ENCODE measurements around the gene FLNB. TPM values are rescaled to one million over a fixed set of nuclear protein-coding genes. Genes with fewer than 3 reads are reported as not detected.

The FLNB gene
- total and polyA plus RNA-seq, 2 of the 13 experiments (the other 11 are each of a cell fraction or from before 2014, with no cell fraction given): 106 to 130 TPM

DNA sequence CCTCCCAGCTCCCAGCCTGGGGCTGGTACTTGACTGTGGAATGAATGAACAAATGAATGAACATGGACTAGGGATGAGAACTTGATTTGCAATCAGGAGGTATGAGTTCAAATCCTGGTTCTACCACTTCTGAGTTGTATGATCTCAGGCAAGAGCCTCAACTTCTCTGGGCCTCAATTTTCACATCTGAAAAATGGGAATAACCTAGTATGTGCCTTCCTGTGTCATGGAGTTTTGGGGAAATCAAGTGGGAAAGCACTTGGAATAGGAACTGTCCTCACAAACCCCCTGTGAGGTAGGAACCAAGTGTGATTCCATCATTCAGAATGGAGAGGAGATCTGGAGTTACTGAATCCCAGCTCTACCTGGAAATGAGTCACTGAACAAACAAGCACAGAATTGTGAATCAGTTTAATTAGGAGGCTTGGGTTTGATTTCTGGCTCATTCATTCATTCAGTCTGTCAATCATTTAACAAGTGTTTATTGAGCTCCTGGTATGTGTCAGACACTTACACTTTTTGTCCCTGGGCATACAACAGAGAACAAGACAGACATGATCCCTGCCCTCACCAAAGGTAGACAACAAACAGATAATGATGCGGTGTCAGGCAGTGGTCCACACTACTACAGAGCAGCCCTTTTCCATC, 172.8 kb downstream of the FLNB start (continued):
- TF ChIP-seq, protein P1, sequence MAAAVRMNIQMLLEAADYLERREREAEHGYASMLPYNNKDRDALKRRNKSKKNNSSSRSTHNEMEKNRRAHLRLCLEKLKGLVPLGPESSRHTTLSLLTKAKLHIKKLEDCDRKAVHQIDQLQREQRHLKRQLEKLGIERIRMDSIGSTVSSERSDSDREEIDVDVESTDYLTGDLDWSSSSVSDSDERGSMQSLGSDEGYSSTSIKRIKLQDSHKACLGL (CRISPR knock-in tag; IDR thresholded peaks at IDR 0.05): no peak

DNA sequence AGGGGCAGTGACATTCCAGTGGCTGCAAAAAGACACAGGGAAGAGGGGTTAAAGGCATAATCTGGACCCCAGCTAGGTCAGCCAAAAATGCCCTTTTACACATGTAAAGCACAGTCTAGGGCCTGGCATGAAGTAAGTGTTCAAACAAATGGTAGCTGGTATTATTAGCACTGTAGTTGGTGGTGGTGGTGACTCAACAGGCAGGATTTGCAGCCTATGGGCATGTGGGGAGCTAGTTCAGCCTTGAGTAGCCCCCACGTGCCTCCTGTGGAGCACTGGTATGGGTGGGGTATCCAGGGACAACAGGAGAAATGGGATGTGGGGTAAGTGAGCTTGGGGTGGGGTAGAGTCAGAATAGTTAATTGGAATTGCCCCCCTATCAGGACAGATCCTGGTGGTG, 175.0 kb downstream of the FLNB start:
- Histone ChIP-seq H3K36me3 (replicated peaks in 1 of 2; ENCODE audit: control insufficient read depth in 1 of 2, insufficient read depth in 2 of 2, low read length in 2 of 2) (no peaks in the 10 kb centered on the region), H3K9me3 (ENCODE audit: low read length) (no peaks in the 10 kb centered on the region), H3K4me1 (ENCODE audit: insufficient read depth, low read length) (peaks cover 90% of the 10 kb centered on the region), H3K9ac (ENCODE audit: insufficient read depth, low read depth, low read length) (no peak overlapping the region), H2AFZ (ENCODE audit: low read length) (no peak overlapping the region), H3K79me2 (ENCODE audit: insufficient read depth, low read length) (no peaks in the 10 kb centered on the region), H3K27ac (ENCODE audit: extremely low read length, insufficient read depth, low read length) (no peak overlapping the region), H3K4me2 (ENCODE audit: low read depth, low read length) (no peak overlapping the region), H4K20me1 (ENCODE audit: insufficient read depth, low read length) (no peaks in the 10 kb centered on the region), H3K4me3 (replicated peaks in 1 of 3; ENCODE audit: insufficient read depth in 1 of 3, low read depth in 2 of 3, low read length in 3 of 3) (no peak overlapping the region), H3K27me3 (ENCODE audit: control insufficient read depth in 1 of 2, insufficient read depth in 2 of 2, low read length in 2 of 2) (peaks cover 0 to 14% of the 10 kb centered on the region in 2 experiments; a peak in 2 of 5 replicates)
- ATAC-seq (no peak), DNase-seq (ENCODE audit: low spot score) (no peak), FAIRE-seq (no peak)
- BruUV-seq (replicated peaks): no TSS peak
- ChIA-PET POLR2A (interaction anchor here (1.8 kb wide), 1 partner anchor 123 kb away, joined by 10 read pairs; the partner anchor contains the start of genes HTD2 and RPP14), CTCF (ENCODE audit: low intra/inter-chr PET ratio, low total read pairs) (no interaction called here)
- 31% methylated on average over 1 of the region's 1 CpG for WGBS (ENCODE audit: low lambda C conversion rate)
- intact Hi-C loops (cut with micrococcal nuclease; ENCODE audit: unreplicated experiment): no loop called here
- no peak for TF ChIP-seq ZNF670 (CRISPR knock-in tag; IDR thresholded peaks at IDR 0.05; ENCODE audit: borderline replicate concordance)
- no peak for TF ChIP-seq HMG20A (CRISPR knock-in tag; IDR thresholded peaks at IDR 0.05; ENCODE audit: borderline replicate concordance)
- no peak for TF ChIP-seq ZBTB21 (CRISPR knock-in tag; IDR thresholded peaks at IDR 0.05)
- TF ChIP-seq, protein P2, sequence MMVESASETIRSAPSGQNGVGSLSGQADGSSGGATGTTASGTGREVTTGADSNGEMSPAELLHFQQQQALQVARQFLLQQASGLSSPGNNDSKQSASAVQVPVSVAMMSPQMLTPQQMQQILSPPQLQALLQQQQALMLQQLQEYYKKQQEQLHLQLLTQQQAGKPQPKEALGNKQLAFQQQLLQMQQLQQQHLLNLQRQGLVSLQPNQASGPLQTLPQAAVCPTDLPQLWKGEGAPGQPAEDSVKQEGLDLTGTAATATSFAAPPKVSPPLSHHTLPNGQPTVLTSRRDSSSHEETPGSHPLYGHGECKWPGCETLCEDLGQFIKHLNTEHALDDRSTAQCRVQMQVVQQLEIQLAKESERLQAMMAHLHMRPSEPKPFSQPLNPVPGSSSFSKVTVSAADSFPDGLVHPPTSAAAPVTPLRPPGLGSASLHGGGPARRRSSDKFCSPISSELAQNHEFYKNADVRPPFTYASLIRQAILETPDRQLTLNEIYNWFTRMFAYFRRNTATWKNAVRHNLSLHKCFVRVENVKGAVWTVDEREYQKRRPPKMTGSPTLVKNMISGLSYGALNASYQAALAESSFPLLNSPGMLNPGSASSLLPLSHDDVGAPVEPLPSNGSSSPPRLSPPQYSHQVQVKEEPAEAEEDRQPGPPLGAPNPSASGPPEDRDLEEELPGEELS (CRISPR knock-in tag; IDR thresholded peaks at IDR 0.05): no peak
- no peak for TF ChIP-seq ASH2L (IDR thresholded peaks at IDR 0.05; ENCODE audit: insufficient read length, low read depth, low read length)
- TF ChIP-seq ZNF619 (CRISPR knock-in tag; IDR thresholded peaks at IDR 0.05): no peak
- TF ChIP-seq FOXM1 (CRISPR knock-in tag; IDR thresholded peaks at IDR 0.05): no peak
- no peak for TF ChIP-seq XBP1 (CRISPR knock-in tag; IDR thresholded peaks at IDR 0.05)
- TF ChIP-seq, protein P3, sequence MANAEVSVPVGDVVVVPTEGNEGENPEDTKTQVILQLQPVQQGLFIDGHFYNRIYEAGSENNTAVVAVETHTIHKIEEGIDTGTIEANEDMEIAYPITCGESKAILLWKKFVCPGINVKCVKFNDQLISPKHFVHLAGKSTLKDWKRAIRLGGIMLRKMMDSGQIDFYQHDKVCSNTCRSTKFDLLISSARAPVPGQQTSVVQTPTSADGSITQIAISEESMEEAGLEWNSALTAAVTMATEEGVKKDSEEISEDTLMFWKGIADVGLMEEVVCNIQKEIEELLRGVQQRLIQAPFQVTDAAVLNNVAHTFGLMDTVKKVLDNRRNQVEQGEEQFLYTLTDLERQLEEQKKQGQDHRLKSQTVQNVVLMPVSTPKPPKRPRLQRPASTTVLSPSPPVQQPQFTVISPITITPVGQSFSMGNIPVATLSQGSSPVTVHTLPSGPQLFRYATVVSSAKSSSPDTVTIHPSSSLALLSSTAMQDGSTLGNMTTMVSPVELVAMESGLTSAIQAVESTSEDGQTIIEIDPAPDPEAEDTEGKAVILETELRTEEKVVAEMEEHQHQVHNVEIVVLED (CRISPR knock-in tag; IDR thresholded peaks at IDR 0.05; ENCODE audit: borderline replicate concordance): no peak
- no peak for TF ChIP-seq ZNF556 (CRISPR knock-in tag; IDR thresholded peaks at IDR 0.05; ENCODE audit: borderline replicate concordance)
- no peak for TF ChIP-seq RFX5 (IDR thresholded peaks at IDR 0.05; ENCODE audit: low read depth, low read length)
- in situ Hi-C loops (cut with HindIII; ENCODE audit: extremely low pct_ligation_motif_present, low pct_unique_long_range_greater_than_20kb): loop anchor here (5.0 to 10.0 kb wide), 2 partner anchors 34 to 232 kb away; no protein-coding TSS in a partner anchor
